OCI-LY7 (cell line): Measurements from ENCODE around the gene PDHX.

Source experiments
- EZH2phosphoT487 ChIP-seq: fragments of 200-600 bp; sonication (generic); IDR thresholded peaks from 2 replicates; pipeline ENCODE4 v1.6.1; 2018; ENCODE audit warnings: low read depth, borderline replicate concordance, mild to moderate bottlenecking, mixed run types, antibody characterized with exemption, low read length, moderate library complexity, mixed read lengths
- TF ChIP-seq, protein P1 (sequence below): fragments of 200-600 bp; sonication (generic); conservative IDR thresholded peaks from 2 replicates; pipeline ENCODE4 v1.5.1; 2014; ENCODE audit warnings: mild to moderate bottlenecking, antibody characterized with exemption, low read length, moderate library complexity, mixed read lengths

GRCh38 chr11:35003186-35003585 is 86.8 kb downstream of the PDHX start:
- TF ChIP-seq, protein P1, sequence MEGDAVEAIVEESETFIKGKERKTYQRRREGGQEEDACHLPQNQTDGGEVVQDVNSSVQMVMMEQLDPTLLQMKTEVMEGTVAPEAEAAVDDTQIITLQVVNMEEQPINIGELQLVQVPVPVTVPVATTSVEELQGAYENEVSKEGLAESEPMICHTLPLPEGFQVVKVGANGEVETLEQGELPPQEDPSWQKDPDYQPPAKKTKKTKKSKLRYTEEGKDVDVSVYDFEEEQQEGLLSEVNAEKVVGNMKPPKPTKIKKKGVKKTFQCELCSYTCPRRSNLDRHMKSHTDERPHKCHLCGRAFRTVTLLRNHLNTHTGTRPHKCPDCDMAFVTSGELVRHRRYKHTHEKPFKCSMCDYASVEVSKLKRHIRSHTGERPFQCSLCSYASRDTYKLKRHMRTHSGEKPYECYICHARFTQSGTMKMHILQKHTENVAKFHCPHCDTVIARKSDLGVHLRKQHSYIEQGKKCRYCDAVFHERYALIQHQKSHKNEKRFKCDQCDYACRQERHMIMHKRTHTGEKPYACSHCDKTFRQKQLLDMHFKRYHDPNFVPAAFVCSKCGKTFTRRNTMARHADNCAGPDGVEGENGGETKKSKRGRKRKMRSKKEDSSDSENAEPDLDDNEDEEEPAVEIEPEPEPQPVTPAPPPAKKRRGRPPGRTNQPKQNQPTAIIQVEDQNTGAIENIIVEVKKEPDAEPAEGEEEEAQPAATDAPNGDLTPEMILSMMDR: no peak
- no peak for TF ChIP-seq EZH2phosphoT487
